Astrocyte (in vitro differentiated cells and primary cell): Measurements from ENCODE around the gene HS6ST1. TPM values are rescaled to one million over a fixed set of nuclear protein-coding genes. Genes with fewer than 3 reads are reported as not detected.

ENCODE experiments used
- DNase-seq: peaks from one replicate; pipeline ENCODE4 v3.0.0-alpha.2; 2010; ENCODE audit warnings: low read depth
- FAIRE-seq: peaks from 2 replicates; lab custom pipeline; 2011; peaks lifted over from hg19 to GRCh38; lab: Jason Lieb, UNC
- H2AFZ ChIP-seq: 2 replicates; pipeline ENCODE4 v1.6.0; 2012; ENCODE audit warnings: low read depth, low read length, inconsistent platforms
- H3K27ac ChIP-seq: 2 replicates; pipeline ENCODE4 v1.5.1; 2011; ENCODE audit warnings: low read depth, low read length, inconsistent platforms
- H3K27me3 ChIP-seq: 2 replicates; pipeline ENCODE4 v1.6.0; 2011; ENCODE audit warnings: low read length, inconsistent platforms; ENCODE audit not compliant: insufficient read depth
- H3K36me3 ChIP-seq: 2 replicates; pipeline ENCODE4 v1.5.1; 2011; ENCODE audit warnings: low read length, inconsistent platforms; ENCODE audit not compliant: insufficient read depth
- H3K4me1 ChIP-seq: 2 replicates; pipeline ENCODE4 v1.5.1; 2011; ENCODE audit warnings: low read length, inconsistent platforms; ENCODE audit not compliant: insufficient read depth
- H3K4me2 ChIP-seq: 2 replicates; pipeline ENCODE4 v1.6.0; 2012; ENCODE audit warnings: low read length, inconsistent platforms
- H3K4me3 ChIP-seq: 2 replicates; pipeline ENCODE4 v1.5.1; 2011; ENCODE audit warnings: low read depth, mild to moderate bottlenecking, low read length, inconsistent platforms; ENCODE audit not compliant: insufficient read depth
- H3K79me2 ChIP-seq: 2 replicates; pipeline ENCODE4 v1.6.0; 2012; ENCODE audit warnings: mild to moderate bottlenecking, low read length, inconsistent platforms; ENCODE audit not compliant: insufficient read depth
- H3K9ac ChIP-seq: 2 replicates; pipeline ENCODE4 v1.6.0; 2012; ENCODE audit warnings: mild to moderate bottlenecking, low read length, inconsistent platforms
- H3K9me3 ChIP-seq: 2 replicates; pipeline ENCODE4 v1.5.1; 2012; ENCODE audit warnings: low read depth, mild to moderate bottlenecking, low read length, inconsistent platforms; ENCODE audit not compliant: insufficient read depth
- H4K20me1 ChIP-seq: 2 replicates; pipeline ENCODE4 v1.6.0; 2012; ENCODE audit warnings: low read length, inconsistent platforms; ENCODE audit not compliant: insufficient read depth
- H3K27ac Mint-ChIP-seq: one replicate; pipeline ENCODE4 v1.8.0; 2021; ENCODE audit warnings: mild to moderate bottlenecking, mixed read lengths; ENCODE audit not compliant: unreplicated experiment
- H3K27me3 Mint-ChIP-seq: one replicate; pipeline ENCODE4 v1.8.0; 2021; ENCODE audit warnings: low read depth, mixed read lengths; ENCODE audit not compliant: unreplicated experiment
- H3K36me3 Mint-ChIP-seq: one replicate; pipeline ENCODE4 v1.8.0; 2021; ENCODE audit warnings: low read depth, mixed read lengths; ENCODE audit not compliant: unreplicated experiment
- H3K4me1 Mint-ChIP-seq: one replicate; pipeline ENCODE4 v1.8.0; 2021; ENCODE audit warnings: low read depth, mixed read lengths; ENCODE audit not compliant: unreplicated experiment
- H3K4me3 Mint-ChIP-seq: one replicate; pipeline ENCODE4 v1.8.0; 2021; ENCODE audit warnings: mild to moderate bottlenecking, moderate library complexity, mixed read lengths; ENCODE audit not compliant: unreplicated experiment
- H3K9me3 Mint-ChIP-seq: one replicate; pipeline ENCODE4 v1.8.0; 2021; ENCODE audit warnings: mild to moderate bottlenecking, mixed read lengths; ENCODE audit not compliant: unreplicated experiment
- CTCF ChIP-seq: IDR thresholded peaks from 2 replicates; pipeline ENCODE4 v1.5.1; 2011; ENCODE audit warnings: low read depth, mild to moderate bottlenecking, inconsistent platforms, low read length, moderate library complexity; ENCODE audit not compliant: insufficient read depth
- EZH2 ChIP-seq: IDR thresholded peaks from 2 replicates; pipeline ENCODE4 v1.6.1; 2012; ENCODE audit warnings: mild to moderate bottlenecking, low read length, inconsistent platforms; ENCODE audit not compliant: insufficient read depth
- total RNA-seq: library from RNA; stranded (reverse); gene quantifications from 2 replicates; pipeline ENCODE4 v1.2.1, GENCODE V29; 2021

HS6ST1 gene
- total RNA-seq, 1 donor from 2014 or later = 20.5 TPM

- Histone ChIP-seq H3K79me2 (peaks cover 76% of the 10 kb centered on the region), H4K20me1 (peaks cover 62% of the 10 kb centered on the region)
- FAIRE-seq = no peak
These were observed 19.7 kb downstream of the HS6ST1 start for GRCh38 chr2:128298846-128299507.

GRCh38 chr2:128298286-128298685 is 20.4 kb downstream of the HS6ST1 start:
- no peak for FAIRE-seq
- H3K27ac Mint-ChIP-seq = no peak overlapping the region
- TF ChIP-seq EZH2 = no peak
- TF ChIP-seq CTCF = no peak
- H3K4me3 Mint-ChIP-seq = no peak overlapping the region
- H3K27ac ChIP-seq = no peak overlapping the region
- DNase-seq = no peak
- no peak overlapping the region for H3K4me3 ChIP-seq
- no peak overlapping the region for H3K9ac ChIP-seq
- H3K27me3 Mint-ChIP-seq = no peaks in the 10 kb centered on the region
- H3K9me3 Mint-ChIP-seq = peaks cover 4% of the 10 kb centered on the region
- H3K4me1 Mint-ChIP-seq = peaks cover 13% of the 10 kb centered on the region
- peaks cover 75% of the 10 kb centered on the region for H3K79me2 ChIP-seq
- peaks cover 2% of the 10 kb centered on the region for H3K36me3 Mint-ChIP-seq
- H2AFZ ChIP-seq = no peak overlapping the region
- peaks cover 63% of the 10 kb centered on the region for H4K20me1 ChIP-seq
- H3K36me3 ChIP-seq = no peaks in the 10 kb centered on the region
- no peak overlapping the region for H3K4me2 ChIP-seq
- peaks cover 21% of the 10 kb centered on the region for H3K4me1 ChIP-seq
- no peaks in the 10 kb centered on the region for H3K27me3 ChIP-seq
- no peaks in the 10 kb centered on the region for H3K9me3 ChIP-seq

More at GRCh38 chr2:128298846-128299507, 19.7 kb downstream of the HS6ST1 start:
- Mint-ChIP-seq H3K9me3 (peaks cover 4% of the 10 kb centered on the region), H3K4me1 (peaks cover 13% of the 10 kb centered on the region), H3K36me3 (peaks cover 2% of the 10 kb centered on the region), H3K4me3 (no peak overlapping the region), H3K27me3 (no peaks in the 10 kb centered on the region), H3K27ac (peak overlapping the region; percentile 72)
- H3K4me3 ChIP-seq = no peak overlapping the region
- H3K4me1 ChIP-seq = peaks cover 21% of the 10 kb centered on the region
- H3K9me3 ChIP-seq = no peaks in the 10 kb centered on the region
- H3K36me3 ChIP-seq = no peaks in the 10 kb centered on the region
- H3K27me3 ChIP-seq = no peaks in the 10 kb centered on the region
- H2AFZ ChIP-seq = no peak overlapping the region
- H3K27ac ChIP-seq = no peak overlapping the region
- no peak overlapping the region for H3K9ac ChIP-seq
- H3K4me2 ChIP-seq = no peak overlapping the region
- TF ChIP-seq CTCF (no peak), EZH2 (no peak)
- DNase-seq = no peak

GRCh38 chr2:128293870-128294455 is 24.7 kb downstream of the HS6ST1 start:
- H3K27ac Mint-ChIP-seq = no peak overlapping the region
- no peaks in the 10 kb centered on the region for H3K9me3 ChIP-seq
- FAIRE-seq (no peak), DNase-seq (no peak)
- peaks cover 12% of the 10 kb centered on the region for H3K9me3 Mint-ChIP-seq
- H4K20me1 ChIP-seq = peaks cover 66% of the 10 kb centered on the region
- no peak overlapping the region for H3K4me3 Mint-ChIP-seq
- no peak overlapping the region for H3K9ac ChIP-seq
- no peaks in the 10 kb centered on the region for H3K4me1 ChIP-seq
- no peak overlapping the region for H2AFZ ChIP-seq
- no peak overlapping the region for H3K4me2 ChIP-seq
- H3K36me3 Mint-ChIP-seq = peaks cover 5% of the 10 kb centered on the region
- H3K4me1 Mint-ChIP-seq = no peaks in the 10 kb centered on the region
- peaks cover 78% of the 10 kb centered on the region for H3K79me2 ChIP-seq
- no peaks in the 10 kb centered on the region for H3K27me3 ChIP-seq
- no peaks in the 10 kb centered on the region for H3K36me3 ChIP-seq
- TF ChIP-seq CTCF = no peak
- TF ChIP-seq EZH2 = no peak
- no peak overlapping the region for H3K4me3 ChIP-seq
- H3K27me3 Mint-ChIP-seq = no peaks in the 10 kb centered on the region
- no peak overlapping the region for H3K27ac ChIP-seq
